HG02981 (cell line): ENCODE data around the gene MIDN.

ENCODE experiments used
- ATAC-seq: cut with Tn5 transposase; IDR thresholded peaks from one replicate; pipeline ENCODE4 v1.9.1; 2021; ENCODE audit warnings: mild to moderate bottlenecking, moderate library complexity; ENCODE audit not compliant: unreplicated experiment

MIDN gene

GRCh38 chr19:1269065-1269477 is 20.7 kb downstream of the MIDN start, which contains the start of gene CIRBP:
CIRBP (plus strand) TSS chr19:1269332; CDS start chr19:1270934, 1,602 bp downstream.
- ATAC-seq, result peak; percentile 50

- ATAC-seq, result peak; percentile 22
These were observed 21.3 kb downstream of the MIDN start for GRCh38 chr19:1269478-1270212.

- no peak for ATAC-seq
These were observed 21.9 kb downstream of the MIDN start for GRCh38 chr19:1270213-1270853.

GRCh38 chr19:1270854-1271527 is 22.6 kb downstream of the MIDN start:
- no peak for ATAC-seq

DNA sequence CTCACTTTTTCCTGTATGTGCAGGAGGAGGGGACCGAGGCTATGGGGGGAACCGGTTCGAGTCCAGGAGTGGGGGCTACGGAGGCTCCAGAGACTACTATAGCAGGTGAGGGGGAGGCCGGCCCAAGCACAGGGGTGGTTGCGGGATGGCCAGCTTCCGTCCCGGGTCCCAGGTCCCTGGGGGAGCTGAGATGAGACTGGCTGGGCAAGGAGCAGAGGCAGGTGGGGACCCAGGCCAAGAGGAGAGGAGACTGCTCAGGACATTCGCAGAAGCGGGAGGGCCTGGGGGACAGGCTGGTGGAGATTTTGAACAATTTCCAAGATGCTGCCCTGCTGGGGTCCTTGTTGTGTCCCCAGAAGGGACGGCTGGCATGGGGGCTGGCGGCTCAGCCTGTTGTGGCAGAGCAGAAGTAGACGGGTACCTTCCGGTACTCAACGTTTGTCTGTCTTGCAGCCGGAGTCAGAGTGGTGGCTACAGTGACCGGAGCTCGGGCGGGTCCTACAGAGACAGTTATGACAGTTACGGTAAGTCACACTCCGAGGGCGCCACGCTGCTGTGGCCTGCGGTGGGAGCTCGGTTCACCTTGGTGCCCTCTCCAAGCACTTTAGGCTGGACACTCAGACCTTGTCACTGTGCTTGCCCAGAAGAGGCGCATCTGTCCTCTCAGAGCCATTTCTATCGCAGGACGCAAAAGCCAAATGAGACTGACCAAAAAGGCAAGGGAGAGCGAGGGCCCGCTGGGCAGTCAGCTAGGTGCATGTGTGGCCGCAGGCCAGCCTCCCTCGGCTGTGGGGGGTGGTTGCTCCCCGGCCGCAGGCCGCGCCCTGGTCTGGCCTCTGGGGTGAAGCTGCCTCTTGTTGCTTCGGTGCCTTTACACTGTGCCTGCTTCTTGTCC is 23.4 kb downstream of the MIDN start:
- ATAC-seq, result no peak

DNA sequence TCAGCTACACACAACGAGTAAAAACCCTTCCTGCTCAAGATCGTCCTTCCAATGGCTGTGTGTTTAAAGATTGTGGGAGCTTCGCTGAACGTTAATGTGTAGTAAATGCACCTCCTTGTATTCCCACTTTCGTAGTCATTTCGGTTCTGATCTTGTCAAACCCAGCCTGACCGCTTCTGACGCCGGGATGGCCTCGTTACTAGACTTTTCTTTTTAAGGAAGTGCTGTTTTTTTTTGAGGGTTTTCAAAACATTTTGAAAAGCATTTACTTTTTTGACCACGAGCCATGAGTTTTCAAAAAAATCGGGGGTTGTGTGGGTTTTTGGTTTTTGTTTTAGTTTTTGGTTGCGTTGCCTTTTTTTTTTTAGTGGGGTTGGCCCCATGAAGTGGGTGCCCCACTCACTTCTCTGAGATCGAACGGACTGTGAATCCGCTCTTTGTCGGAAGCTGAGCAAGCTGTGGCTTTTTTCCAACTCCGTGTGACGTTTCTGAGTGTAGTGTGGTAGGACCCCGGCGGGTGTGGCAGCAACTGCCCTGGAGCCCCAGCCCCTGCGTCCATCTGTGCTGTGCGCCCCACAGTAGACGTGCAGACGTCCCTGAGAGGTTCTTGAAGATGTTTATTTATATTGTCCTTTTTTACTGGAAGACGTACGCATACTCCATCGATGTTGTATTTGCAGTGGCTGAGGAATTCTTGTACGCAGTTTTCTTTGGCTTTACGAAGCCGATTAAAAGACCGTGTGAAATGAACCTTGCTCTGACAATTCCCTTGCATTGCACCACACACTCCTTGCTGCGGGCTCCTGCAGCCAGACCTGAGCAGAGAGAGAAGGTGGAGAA is 24.3 kb downstream of the MIDN start:
- no peak for ATAC-seq

- no peak for ATAC-seq
These were observed 25.1 kb downstream of the MIDN start for GRCh38 chr19:1273263-1274041.

DNA sequence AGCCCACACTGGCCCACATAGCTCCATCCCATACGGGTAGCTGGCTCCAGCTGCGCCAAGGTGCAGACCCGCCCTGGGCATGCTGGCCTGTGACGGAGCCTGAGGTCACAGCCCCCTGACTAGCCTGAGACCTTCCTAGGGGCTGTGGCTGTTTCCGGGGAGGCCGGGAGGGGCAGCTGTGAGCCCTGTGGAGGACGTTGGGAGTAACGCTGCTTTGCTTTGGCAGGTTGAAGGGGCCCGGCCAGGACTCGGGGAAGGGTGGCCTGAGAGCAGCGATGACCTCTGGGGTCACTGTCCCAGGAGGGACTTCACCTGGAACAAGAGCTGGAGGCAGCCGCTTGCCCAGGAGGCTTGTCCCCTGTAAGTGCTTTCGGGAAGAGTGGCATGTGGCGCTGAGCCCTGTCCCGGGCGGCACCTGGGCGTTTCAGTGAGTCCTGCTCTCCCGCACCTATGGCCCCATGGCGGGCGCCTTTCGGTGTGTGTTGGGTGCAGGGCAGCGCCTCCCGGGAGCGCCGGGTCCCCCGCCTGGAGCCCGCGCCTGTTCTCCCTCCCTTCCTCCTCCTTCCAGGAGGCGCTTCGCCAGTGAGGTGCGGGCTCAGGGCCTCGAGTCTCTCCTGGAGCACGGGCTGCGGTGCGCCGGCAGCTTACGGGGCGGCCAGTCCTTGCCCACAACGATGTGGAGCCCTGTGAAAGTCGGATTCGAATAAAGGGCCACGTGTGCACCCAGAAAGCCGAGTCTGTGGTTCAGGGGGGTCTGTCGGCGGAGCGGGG is 25.9 kb downstream of the MIDN start:
- ATAC-seq, result no peak

DNA sequence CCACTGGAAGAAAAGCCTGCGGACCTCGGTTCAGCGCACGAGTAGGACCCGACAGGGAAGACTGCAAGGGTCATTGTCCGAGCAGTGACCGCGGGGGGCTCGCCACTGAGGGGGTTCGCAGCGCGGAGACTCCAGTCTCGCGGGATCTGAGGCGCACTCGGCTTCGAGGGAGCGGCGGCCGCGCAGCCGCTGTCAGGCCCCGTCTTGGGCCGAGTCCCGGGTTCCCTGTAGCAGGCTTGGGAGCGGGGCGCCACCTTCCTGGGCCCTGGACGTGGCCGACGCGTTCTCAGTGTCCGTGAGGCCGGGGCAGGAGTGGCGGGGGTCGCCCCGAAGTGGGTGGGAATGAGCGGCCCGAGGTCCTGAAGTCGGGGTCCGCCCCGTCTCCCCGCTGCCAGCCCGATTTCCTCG is 26.5 kb downstream of the MIDN start:
- ATAC-seq, result no peak

GRCh38 chr19:1275260-1275975 is 27.0 kb downstream of the MIDN start, which contains the start of gene FAM174C:
FAM174C (plus strand) TSS chr19:1275530; CDS start chr19:1275550, 20 bp downstream.
- ATAC-seq, result peak; percentile 75

- no peak for ATAC-seq
These were observed 27.7 kb downstream of the MIDN start for GRCh38 chr19:1275976-1276627.

DNA sequence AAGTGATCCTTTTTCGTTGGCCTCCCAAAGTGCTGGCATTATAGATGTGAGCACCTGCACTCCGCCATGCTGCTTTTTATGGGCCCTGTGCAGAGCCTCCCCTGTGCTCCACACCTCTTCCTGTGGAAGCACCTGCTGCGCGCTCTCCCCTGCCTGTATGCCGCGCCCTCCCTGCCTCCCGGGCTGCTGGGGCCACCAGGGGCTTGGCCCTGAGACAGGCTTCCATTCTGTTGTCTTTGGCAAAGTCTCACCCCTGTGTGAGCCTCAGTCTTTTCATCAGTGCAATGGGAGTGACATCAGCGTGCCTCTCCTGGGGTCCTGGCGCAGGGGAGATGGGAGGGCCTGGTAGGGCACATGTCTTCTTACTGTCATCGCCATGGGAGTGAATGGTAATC is 28.2 kb downstream of the MIDN start:
- no peak for ATAC-seq

GRCh38 chr19:1277061-1277460 is 28.7 kb downstream of the MIDN start:
- ATAC-seq, result no peak

- ATAC-seq, result no peak
These were observed 29.7 kb downstream of the MIDN start for GRCh38 chr19:1278074-1278473.

DNA sequence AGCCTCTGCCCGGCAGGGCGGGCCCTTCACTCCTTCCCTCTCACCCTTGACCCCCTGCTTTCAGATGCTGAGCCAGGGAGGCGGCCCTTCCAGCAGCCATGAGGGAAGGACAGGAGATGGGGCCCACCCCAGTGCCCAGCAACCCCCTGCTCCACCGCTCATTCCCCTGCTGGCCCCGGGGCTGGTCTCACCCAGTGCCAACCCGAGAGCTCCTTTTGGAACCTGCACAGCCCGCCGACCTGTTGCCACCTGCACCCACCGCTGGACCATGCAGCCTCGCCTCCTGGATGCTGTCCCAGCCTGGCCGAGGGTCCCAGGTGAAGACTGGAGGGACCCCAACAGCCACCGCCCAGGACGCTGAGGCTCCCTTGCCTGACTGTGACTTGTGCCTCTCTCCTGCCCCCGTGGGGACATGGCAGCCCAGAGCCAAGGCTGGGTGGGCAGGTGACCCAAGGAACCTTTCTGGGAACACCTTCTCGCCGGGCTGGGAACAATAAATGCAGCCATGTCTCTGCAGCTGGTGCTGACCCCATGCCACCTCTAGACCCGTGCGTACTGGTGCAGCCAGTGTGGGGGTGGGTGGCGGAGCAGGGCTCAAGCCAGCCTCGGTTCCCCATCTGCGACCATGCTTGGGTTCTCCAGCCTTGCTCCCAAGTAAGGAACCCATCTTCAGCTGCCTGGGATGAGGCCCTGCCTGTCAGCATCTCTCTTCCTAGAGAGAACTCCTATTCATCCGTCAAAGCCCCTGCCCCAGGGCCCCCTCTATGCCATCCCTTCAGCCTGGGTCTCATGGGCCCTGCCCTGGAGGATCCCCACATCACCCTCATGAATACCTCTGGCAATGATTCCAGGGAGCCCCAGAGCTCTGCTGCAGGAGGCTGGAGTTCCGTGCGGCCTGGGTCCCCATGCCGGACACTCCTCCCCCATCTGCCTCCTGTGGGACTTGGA is 30.6 kb downstream of the MIDN start:
- ATAC-seq, result no peak

DNA sequence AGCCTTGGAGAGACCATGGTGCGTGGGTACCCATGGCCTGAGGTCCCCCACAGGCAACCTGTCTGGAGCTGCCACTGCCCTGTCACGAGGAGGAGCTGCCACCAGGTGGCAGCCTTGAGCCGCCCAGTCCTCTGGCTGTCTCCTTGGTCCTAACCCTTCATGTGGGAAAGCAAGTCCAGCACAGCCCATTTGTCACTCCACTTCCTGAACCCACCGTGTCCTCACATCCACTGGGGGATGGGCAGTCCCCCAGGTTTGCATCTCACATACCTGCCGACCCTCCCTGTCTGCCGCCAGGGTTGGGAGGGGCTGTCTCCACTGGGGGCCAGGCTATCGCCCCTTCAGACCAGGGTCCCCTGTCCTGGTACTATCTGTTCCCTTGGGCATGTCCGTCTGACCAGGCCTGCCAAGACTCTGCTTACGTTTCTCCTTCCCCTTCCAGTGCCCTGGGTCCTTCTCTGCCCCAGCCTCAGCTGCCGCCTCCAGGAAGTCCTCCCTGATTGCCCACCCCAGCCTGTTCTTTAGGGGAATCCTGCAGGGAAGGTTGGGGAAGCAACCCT is 31.5 kb downstream of the MIDN start:
- no peak for ATAC-seq
